Activated CD4-positive, alpha-beta T cell treated with anti-CD3 and anti-CD28 coated beads, Interleukin-2, amount 50 U/mL, for 1 hour (primary cell): ENCODE results near the gene ZNF891.

Experiments used
- DNase-seq: peaks from one replicate; pipeline ENCODE4 v3.0.0-alpha.2; 2020

The ZNF891 gene

GRCh38 chr12:133130038-133130807, at the start of gene ZNF891, which contains the start of gene ZNF10:
TSS of gene ZNF891 (minus strand) at chr12:133130274. CDS start at chr12:133121918, 8,356 bp downstream.
TSS of gene ZNF10 (plus strand) at chr12:133130627. CDS start at chr12:133144493, 13,866 bp downstream.
- DNase-seq, result peak; percentile 97

DNA sequence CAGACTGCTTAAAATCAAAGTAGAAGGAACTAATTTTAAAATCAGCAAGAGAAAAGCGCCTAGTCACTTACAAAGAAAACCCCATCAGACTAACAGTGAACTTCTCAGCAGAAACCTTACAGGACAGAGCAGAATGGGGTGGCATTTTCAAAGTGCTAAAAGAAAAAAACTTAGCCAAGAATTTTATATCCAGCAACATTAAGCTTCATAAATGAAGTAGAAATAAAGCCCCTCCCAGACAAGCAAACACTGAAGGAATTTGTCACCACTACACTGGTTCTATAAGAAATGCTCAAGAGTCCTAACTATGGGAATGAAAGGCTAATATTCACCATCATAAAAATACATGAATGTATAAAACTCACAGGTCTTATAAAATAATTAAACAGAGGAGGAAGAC, 44.8 kb upstream of the ZNF891 start:
- DNase-seq, result no peak

- no peak for DNase-seq
Measured at GRCh38 chr12:133172491-133172890, 42.4 kb upstream of the ZNF891 start.

DNA sequence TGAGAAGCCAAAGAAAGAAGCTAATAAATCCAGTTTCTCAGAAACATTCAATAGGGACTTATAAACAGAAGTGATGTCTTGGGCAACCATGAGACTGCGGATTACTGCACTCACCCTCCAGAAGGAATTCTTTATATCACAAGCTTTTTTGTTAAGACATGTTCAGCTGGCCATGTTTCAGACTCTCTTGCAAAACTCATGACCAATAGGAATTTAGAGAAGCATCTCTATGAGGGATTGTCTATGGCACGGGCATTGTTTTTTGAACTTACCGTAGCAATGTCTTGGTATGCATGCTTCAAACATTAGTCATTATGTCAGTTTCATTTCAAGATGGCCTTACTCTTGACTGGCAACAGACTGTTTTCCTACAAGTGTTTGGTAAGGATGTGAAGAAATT, 35.7 kb upstream of the ZNF891 start:
- DNase-seq, result no peak

DNA sequence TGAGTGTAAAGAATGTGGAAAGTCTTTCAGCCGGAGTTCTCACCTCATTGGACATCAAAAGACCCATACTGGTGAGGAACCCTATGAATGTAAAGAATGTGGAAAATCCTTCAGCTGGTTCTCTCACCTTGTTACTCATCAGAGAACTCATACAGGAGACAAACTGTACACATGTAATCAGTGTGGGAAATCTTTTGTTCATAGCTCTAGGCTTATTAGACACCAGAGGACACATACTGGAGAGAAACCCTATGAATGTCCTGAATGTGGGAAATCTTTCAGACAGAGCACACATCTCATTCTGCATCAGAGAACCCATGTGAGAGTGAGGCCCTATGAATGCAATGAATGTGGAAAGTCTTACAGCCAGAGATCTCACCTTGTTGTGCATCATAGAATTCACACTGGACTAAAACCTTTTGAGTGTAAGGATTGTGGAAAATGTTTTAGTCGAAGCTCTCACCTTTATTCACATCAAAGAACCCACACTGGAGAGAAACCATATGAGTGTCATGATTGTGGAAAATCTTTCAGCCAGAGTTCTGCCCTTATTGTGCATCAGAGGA, 26.1 kb upstream of the ZNF891 start:
- no peak for DNase-seq

DNA sequence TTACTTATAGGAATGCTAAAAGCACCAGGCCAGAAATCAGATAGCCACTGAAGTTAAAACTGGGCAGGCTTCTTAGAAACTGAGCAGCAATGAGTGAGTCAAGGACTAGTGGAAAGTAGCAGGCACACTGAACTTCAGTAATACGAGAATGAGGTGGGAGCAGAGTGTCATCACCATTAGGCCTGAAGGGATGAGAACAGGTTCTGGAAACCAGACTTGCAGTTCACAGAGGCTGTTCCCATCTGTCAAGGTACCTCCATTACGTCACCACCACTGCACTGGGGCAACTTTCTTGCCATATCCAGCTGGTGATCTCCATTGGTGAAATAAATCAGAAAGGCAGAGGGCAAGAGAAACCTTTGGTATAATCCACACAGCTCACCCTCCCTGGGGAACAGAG, 15.9 kb upstream of the ZNF891 start:
- no peak for DNase-seq

- DNase-seq, result no peak
Measured at GRCh38 chr12:133135747-133136146, 5.7 kb upstream of the ZNF891 start.

DNA sequence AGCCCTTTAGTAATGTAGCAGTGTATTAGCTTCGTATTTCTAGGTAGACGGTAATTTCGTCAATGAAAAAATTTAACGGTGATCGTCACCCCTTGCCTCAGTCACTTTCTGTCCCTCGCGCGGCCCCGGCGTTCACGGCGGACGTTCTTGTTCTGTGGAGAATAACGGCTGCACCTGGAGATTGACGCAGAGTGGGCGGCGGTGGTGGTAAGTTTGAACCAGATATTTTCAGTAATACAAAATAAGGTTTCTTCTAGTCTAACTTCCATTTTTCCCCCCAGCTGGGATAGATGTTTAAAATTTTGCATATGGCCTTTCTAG, 694 bp upstream of the ZNF891 start:
- DNase-seq, result peak; percentile 45

GRCh38 chr12:133129368-133130037, 571 bp downstream of the ZNF891 start:
- no peak for DNase-seq

DNA sequence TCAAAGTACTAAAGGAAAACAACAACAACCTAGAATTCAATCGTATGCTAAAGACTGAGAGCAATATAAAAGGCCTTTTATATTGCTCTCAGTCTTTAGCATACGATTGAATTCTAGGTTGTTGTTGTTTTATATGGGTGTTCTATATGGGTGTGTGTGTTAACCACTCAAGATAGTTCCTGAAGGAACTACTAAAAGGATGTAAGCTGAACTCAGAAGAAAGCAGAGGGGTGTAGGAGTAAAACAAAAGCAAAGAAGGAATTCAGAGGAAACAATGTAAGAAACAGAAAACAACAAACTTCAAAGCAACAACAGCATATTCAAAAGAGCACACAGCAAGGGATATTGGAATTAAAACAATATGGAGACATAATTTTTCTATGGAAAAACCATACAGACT, 5.4 kb downstream of the ZNF891 start:
- no peak for DNase-seq

- no peak for DNase-seq
Measured at GRCh38 chr12:133120385-133121191, 9.5 kb downstream of the ZNF891 start.

DNA sequence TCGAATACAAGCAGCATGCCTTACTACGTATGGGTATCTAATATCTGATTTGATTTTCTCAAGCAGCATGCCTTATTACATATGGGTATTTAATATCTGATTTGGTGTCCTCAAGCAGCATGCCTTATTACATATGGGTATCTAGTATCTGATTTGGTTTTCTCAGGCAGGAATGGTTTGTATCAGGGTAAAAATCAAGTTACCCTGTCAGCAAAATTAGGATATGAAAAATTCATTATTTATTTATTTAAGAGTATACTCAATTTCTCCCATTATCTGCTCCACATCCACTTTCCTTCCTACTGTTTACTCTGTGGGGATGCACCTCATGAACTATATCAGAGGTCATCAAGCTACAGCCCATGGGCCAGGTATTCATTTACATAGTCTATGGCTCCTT, 21.9 kb downstream of the ZNF891 start:
- no peak for DNase-seq

GRCh38 chr12:133107121-133107520, 23.0 kb downstream of the ZNF891 start:
- DNase-seq, result no peak

DNA sequence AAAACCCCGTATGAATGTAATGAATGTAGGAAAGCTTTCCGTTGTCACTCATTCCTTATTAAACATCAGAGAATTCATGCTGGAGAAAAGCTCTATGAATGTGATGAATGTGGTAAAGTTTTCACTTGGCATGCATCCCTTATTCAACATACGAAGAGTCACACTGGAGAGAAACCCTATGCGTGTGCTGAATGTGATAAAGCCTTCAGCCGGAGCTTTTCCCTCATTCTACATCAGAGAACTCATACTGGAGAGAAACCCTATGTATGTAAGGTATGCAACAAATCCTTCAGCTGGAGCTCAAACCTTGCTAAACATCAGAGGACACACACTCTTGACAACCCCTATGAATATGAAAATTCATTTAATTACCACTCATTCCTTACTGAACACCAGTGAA, 23.8 kb downstream of the ZNF891 start:
- DNase-seq, result no peak

DNA sequence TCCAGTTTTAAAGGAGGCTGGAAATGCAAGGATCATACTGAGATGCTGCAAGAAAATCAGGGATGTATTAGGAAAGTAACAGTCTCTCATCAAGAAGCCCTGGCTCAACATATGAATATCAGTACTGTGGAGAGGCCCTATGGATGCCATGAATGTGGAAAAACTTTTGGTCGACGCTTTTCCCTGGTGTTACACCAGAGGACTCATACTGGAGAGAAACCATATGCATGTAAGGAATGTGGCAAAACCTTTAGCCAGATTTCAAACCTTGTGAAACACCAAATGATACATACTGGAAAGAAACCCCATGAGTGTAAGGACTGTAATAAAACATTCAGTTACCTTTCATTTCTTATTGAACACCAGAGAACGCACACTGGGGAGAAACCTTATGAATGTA, 24.5 kb downstream of the ZNF891 start:
- no peak for DNase-seq

DNA sequence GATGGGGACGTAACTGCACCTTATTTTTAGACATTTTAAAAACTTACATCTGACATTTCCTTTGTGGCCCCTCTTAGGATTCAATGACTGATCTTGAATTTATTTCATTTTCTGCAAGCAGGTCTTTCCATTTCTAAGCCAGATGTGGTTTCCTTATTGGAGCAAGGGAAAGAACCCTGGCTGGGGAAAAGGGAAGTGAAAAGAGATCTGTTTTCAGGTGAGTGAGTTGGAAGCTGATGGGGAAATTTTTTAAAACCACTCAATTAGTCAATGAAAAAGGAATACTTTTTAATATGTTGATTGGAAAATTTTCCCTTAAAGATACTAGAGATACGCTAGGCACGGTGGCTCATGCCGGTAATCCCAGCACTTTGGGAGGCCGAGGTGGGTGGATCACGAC, 46.7 kb downstream of the ZNF891 start:
- DNase-seq, result no peak

DNA sequence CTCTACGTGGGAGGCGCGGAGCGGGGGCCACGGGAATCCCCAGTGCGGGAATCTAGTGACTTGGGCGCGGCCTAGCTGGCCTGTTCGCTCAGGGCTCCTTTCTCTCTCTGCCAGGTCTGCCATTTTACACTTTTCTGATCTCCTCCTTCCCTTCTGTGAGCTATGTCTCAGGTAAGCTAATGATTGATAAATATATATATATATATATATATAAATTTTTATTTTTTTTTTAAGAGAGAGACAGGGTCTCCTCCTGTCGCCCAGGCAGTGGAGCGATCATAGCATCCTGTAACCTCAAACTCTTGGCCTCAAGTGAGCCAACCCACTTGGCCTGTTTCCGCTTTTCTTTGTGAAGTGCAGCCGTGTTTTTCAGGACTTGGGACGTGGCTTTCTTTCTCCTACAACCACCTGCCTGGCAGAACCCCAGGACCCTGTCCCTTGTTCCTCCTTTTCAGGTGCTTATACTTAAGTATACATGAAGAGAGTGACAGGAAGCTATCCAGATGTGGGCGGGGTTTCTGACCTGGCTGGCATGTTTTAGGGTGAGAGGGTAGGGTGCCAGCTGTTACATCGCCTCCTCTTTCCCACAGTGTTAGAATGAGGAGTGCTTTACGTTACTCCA, 48.8 kb downstream of the ZNF891 start:
- DNase-seq, result peak; percentile 3

DNA sequence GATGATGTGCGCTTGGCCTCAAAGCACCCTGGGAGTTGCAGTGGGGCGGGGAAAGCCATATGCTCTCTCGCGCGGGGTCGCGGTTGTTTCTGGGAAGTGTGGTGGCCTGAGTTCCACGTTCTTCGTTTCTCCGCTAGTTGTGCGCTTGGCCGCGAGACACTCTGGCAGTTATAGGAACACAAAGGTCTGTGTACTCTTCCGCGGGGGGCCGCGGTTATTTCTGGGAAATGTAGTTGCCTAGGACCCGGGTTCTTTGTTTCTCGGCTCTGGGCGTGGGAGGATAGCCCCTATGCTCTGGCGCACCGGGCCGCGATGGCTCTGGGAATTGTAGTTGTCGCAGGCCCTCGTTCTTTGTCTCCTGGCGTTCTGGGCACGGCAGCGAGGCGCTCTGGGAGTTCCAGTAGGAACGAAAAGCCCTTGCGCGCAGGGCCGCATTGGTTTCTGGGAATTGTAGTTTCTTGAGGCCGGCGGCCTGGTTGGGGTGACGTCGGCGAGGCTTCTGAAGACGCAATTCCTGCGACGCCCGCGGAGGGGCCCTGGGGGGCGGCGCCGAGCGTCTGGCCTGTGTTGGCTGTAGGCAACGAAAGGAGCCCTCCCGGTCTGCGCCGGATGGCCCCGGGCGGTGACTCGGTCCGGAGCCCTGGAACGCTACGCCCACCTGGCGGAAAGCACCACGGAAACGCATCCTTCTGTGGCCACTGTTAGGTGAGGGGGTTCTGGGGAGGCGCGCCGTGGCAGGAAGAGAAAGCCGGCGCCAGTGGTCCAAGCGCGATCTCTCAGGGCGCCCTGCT, 49.5 kb downstream of the ZNF891 start, which contains the start of gene ZNF140:
Gene ZNF140, plus strand, starts transcription at position 556 of the 791 bp plus-strand sequence. CDS start 398 bp downstream, outside the sequence.
- peak; percentile 93 for DNase-seq

DNA sequence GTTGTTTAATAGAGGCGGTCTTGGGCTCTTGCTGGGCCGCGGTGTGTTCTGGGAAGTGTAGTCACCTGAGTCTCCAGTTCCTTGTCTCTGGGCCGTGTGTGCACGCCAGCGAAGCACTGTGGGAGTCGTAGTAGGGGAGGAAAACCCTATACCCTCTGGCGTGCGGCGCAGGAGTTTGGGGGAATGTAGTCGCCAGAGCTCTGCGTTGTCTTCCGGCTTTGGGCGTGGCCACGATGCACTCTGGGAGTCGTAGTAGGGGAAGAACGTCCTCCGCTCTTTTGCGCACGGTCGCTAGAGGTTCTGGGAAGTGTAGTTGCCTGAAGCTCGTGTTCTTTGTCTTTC, 50.1 kb downstream of the ZNF891 start:
- DNase-seq, result peak; percentile 94

DNA sequence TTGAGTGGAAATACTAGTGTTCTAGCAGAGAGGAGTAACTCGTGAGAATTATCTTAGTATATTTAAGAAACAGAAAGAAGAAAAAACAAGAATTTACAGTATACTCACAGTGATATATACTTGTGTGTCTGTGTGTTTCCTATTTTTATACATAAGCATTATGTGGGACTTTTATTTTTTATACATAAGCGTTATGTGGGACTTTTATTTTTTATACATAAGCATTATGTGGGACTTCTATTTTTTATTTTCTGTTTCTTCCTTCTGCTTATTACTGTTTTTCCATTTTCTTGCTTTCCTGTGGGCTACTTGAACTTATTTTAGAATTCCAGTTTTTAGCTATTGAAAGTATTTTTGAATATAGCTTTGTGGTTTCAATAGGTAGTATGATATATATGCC, 56.2 kb downstream of the ZNF891 start:
- no peak for DNase-seq

GRCh38 chr12:133063556-133063955, 66.5 kb downstream of the ZNF891 start:
- no peak for DNase-seq

DNA sequence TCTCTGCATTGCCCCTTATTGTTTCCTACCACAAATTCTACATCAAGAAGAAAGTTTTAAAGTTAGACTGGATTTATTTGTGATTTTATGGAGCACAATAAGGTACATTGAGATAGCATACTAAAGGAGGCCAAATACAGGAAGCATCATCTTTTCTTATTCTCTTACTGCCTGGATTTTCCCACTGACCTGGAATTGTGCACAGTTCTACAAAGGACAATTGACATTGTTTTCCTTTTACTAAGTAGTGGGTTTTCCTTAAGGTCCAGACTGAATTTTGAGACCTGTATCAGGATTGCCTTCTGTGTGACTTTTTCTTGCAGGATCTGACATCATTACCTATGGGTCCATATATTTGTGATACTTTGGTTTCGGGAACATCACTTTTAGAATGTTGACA, 68.1 kb downstream of the ZNF891 start:
- no peak for DNase-seq
